HG03097 (cell line): ENCODE measurements around the gene ZNF428.
A peak's percentile ranks its signal among the peaks of the same experiment; 100 is the strongest.
"Not testable (repeated sequence)": the region's sequence is repeated elsewhere in the genome, so short reads cannot be mapped to it uniquely, and the experiment has no call there.

Experiments used
- ATAC-seq: cut with Tn5 transposase; IDR thresholded peaks from one replicate; pipeline ENCODE4 v1.9.1; 2021; ENCODE audit not compliant: unreplicated experiment, low FRiP score

ZNF428 gene

DNA sequence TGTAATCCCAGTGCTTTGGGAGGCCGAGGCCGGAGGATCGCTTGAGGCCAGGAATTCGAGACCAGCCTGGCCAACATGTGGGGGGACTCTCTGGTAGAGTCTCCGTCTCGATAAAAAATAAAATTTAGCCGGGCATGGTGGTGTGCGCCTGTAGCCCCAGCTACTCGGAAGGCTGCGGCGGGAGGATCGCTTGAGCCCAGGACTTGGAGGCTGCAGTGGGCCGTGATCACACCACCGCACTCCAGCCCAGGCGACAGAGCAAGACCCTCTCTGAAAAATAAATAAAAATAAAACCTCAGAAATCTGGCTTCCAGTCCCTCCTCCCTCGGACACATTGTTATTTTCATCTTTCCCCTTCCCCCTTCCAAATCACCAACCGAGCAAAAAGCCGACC, 23.8 kb downstream of the ZNF428 start:
- peak; percentile 1 for ATAC-seq

DNA sequence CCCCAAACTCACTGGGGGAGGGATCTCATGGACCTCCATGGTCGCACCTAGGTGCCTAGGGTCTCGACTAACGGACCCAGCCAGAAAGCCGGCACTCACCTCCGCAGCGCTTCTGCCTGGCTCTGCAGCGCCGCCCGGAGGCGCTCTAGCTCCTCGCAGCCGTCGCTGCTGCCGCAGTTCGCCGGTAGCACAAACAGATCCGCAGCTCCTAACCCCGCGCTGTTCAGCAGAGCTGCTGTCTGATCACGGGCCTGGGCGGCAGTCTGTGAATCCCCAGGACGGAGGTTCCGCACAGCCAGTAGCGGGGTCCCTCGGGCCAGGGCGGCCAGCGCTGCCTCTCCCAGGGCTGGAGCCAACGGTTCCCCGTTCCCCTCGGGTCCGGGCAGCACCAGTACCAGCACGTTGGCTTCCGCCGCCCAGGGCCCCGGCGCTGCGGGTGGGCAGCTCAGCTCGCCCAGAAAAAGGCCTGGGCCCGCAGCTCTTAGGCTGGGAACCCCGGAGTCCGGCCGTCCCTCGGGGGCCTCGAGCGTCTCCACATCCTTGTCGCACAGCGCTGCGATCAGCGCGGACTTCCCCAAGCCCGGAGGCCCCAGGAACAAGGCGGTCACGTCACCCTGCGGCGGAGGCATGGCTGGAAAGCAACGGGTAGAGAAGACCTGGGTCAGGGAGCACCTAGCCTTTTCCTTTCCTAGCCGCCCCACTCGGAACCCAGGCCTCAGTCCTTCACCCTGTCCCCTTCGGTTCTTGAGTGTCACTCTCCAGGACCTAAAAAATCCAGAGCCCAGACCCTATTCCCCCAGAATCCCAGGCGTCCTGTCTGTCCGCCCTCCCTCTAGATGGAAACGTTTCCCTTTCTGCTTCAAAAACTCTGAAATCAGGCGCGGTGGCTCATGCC, 24.5 kb downstream of the ZNF428 start:
- ATAC-seq = no peak

DNA sequence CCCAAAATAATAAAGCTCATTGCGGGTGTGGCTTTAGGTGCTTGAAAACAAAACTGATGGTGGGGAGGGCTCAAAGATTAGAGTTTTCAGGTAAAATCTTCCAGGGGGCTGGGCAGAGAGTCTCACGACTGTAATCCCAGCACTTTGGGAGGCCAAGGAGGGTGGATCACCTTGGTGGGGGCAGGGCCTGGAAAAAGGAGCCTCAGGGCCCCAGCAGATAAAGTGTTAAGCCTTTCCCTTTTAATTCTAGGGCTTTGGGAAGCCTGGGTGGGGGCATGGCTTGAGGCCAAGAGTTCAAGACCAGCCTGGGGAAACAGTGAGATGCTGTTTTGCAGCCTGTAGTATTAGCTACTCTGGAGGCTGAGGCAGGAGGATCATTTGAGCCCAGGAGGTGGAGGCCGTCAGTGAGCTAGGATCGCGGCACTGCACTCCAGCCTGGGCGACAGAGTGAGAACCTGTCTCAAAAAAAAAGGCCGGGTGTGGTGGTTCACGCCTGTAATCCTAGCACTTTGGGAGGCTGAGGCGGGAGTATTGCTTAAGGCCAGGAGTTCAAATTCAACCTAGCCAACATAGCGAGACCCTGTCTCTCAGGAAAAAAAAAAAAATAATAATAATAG, 25.2 kb downstream of the ZNF428 start:
- ATAC-seq = no peak

DNA sequence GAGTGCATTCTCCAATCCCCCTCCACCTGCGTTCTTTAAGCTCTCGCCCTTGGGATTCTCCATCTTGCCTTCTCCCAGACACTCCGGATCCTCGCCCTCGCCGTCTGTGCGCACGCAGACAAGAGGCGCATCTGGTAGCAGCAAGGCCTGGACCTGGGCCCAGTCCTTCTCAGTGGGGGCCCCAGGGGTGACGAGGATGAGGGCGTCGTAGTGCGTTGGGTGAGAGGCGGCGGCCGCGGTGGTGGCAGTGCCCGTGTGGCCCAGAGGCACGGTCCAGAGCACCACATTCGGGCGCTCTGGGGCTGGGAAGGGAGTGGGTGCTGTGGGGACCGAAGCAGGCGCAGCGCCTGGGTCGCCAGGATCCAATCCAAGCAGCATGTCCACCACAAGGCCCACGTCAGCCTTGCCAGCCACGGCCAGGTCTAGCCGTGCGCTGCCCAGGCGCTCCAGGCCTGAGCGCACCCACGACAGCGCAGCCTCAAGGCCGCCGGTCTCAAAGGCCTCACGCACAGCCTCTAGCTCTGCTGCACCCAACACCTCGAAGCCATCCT, 26.6 kb downstream of the ZNF428 start:
- ATAC-seq = no peak

DNA sequence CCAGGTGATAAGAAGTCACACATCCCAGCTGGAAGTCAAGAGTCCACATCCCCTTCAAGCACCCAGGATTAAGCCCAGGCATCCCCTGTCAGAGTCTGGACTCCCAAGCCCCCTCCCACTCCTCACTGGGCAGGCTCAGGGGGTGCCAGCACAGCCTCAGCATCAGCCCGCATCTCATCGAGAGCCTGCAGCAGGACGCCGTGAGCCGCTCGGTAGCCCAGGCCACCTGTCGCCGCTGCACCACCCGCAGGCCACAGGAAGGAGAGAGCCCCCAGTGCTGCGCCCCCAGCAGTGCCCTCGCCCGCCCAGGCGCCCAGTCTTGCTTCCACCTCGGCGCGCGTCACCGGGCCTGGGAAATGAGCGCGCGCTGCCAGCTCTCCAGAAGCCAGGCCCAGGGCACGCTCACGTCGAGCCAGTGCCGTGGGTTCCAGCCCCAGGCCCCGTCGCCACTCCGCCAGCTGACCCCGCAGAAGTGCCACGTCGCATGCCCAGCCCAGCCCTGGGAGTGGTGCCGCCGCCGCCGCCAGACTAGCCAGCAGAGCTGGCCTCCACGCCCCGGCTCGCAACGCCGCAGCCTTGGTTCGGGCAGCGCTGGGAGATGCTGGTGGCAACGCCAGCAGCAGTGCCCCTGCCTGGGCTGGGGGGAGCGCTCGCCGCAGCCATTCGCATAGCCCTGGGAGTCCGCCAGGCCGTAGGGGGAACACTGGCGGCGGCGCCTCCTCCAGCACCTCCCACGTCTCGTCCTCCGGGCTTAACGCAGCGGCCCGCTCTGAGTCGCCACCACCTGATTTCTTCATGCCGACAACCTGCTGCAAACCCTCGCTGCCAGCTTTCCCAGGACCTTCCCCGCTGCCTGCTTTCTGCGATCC, 27.3 kb downstream of the ZNF428 start:
- ATAC-seq = no peak

DNA sequence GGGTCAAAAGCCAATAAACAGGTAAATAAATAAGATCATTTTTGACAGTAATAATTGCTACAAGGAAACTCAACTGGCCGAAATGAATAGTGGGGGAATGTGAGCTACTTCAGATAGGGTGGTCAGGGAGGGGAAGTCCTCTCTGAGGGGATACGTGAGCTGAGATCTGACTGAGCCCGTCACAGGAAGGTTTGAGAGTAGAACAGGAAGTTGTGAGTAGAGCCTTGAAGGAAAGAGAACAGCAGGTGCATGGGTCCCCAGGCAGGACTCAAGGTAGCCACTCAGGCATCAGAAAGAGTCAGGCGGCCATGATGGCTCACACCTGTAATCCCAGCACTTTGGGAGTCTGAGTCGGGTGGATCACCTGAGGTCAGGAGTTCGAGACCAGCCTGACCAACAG, 29.8 kb downstream of the ZNF428 start:
- no peak for ATAC-seq

DNA sequence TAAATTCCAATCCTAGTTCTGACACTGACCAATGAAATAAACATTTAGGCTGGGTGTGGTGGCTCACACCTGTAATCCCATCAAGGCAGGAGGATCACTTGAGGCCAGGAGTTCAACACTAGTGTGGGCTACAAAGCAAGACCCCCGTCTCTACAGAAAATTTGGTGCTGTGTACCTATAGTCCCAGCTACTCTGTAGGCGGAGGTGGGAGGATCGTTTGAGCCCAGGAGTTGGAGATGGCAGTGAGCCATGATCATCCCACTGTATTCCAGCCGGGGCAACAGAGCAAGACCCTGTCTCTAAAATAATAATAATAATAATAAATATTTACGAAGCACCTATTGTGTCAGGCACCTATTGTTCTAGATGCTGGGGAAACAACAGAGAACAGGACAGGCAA, 30.2 kb downstream of the ZNF428 start:
- no peak for ATAC-seq

DNA sequence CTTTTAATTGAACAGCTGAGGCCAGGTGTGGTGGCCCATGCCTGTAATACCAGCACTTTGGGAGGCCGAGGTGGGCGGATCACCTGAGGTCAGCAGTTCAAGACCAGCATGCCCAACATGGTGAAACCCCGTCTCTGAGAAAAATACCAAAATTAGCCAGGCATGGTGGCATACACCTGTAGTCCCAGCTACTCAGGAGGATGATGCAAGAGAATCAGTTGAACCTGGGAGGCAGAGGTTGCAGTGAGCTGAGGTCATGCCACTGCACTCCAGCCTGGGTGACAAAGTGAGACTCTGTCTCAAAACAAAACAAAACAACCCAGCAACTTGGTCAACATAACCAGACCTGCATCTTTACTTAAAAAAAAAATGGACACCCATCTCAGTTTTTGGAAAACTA, 32.4 kb downstream of the ZNF428 start:
- not testable (repeated sequence) for ATAC-seq

DNA sequence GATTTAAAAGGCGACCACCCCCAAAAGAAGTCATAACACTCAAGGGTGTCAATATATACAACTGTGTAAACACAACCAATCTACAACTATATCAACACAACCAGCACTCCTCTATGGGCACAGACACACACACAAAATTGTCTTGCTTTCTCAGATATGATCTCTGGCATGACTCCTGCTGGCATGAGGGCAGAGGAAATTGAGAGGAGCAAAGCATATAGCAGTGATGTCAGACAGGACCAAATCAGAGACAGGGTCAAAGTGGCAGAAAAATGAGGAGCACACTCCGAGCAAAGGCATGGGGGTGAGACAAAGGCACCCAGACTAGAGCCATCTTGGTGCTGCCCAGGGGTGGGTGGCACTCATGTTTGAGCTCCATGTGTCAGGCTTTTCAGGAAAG, 33.1 kb downstream of the ZNF428 start:
- ATAC-seq = no peak

DNA sequence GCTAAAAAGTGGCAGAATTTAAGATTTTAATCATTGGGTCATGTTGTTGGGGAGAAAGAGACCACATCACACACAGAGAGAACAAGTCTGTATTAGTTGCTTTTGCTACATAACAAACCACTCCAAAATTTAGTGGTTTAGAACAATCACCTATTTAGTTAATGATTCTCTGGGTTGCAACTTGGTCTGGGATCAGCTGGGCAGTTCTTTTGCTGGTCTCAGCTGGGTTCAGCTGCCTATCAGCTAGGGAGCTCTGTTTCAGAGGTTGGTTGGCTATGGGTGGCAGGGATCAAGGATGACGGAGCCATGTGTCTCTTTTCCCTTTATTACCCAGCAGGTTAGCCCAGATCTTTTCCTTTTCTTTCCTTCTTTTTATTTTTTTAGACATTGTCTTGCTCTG, 34.9 kb downstream of the ZNF428 start:
- peak; percentile 41 for ATAC-seq

DNA sequence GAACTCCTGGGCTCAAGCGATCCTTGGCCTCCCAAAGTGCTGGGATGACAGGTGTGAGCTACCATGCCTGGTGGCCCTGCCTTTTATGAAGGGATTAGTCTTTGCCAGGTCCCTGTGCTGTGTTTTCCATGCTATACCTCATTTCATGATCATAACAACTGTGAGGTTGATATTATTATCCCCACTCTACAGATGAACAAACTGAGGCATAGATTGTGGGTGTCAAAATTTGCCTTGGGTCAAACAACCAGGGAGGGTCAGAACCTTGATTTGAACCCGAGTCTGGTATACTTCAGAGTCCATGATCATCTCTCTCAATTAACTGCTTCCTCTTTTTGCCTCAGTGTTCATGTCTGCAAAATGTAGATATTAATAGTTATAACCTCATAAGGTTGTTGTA, 36.9 kb downstream of the ZNF428 start:
- no peak for ATAC-seq

DNA sequence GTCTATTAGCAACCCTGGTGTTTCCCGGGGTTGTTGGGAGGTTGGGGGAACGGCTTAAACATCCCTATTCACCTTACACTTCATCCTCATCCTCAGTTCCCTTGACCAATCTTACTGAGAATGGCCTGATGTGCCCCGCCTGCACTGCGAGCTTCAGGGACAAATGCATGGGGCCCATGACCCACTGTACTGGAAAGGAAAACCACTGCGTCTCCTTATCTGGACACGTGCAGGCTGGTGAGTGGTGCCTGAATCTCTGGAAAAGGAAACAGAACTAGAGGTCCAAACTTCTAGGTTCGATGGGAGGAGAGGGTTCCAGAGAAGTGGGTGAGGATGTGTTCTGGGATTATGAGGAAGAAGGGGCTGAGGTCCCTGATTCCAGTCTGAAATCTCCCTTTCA, 38.0 kb downstream of the ZNF428 start:
- no peak for ATAC-seq

DNA sequence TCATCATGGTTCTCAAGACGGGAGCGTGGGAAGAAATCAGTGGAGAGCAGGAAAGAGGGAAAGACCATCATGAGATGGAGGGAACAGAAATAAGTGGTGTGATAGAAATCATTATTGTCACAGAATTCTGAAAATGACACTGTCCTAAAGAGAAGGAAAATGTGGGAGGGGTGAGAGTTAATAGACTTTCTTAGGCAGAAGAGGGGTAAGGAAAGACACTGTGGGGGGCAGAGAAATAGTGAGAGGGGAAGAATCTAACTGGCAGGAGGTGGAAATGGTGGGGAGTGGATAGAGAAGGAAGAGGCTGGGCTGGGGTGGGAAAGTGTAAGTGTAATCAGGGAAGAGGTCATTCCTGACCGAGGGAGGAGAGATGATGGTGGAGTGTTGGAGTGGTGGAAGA, 40.6 kb downstream of the ZNF428 start:
- no peak for ATAC-seq

DNA sequence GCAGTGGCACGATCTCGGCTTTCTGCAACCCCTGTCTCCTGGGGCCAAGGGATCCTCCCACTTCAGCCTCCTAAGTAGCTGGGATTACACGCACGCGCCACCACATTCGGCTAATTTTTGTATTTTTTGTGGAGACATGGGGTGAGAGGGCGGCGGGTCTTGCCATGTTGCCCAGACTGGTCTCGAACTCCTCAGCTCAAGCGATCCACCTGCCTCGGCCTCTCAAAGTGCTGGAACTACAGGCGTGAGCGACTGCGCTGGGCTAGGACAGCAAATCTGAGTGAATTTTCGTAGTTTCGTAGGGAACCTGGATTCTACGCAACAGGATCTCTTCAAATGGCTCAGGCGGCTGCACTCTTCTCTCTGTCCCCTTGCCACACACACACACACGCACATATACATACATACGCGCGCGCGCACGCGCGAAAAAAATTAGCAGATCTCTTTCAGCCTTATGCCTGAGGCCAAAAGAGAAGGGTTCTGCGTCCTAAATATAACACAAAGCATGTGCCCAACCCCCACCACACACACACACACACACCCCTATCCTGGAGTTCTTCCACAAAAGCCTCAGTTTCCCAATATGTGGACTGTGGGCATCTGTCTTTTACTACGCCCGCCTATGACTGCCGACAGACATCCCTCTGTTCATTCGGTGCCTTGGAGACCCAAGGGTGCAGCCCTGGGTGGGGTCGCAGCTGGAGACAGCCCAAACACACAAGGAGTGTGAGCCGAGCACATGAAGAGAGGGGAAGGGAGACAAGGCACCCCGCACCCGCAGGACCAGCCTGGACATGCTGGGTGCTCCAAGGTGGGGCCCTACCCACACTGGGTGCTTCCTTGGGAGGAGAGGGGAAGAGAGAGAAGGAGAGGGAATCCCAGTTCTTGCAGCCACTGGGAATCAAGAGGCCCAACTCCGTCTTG, 43.2 kb downstream of the ZNF428 start:
- ATAC-seq = no peak

DNA sequence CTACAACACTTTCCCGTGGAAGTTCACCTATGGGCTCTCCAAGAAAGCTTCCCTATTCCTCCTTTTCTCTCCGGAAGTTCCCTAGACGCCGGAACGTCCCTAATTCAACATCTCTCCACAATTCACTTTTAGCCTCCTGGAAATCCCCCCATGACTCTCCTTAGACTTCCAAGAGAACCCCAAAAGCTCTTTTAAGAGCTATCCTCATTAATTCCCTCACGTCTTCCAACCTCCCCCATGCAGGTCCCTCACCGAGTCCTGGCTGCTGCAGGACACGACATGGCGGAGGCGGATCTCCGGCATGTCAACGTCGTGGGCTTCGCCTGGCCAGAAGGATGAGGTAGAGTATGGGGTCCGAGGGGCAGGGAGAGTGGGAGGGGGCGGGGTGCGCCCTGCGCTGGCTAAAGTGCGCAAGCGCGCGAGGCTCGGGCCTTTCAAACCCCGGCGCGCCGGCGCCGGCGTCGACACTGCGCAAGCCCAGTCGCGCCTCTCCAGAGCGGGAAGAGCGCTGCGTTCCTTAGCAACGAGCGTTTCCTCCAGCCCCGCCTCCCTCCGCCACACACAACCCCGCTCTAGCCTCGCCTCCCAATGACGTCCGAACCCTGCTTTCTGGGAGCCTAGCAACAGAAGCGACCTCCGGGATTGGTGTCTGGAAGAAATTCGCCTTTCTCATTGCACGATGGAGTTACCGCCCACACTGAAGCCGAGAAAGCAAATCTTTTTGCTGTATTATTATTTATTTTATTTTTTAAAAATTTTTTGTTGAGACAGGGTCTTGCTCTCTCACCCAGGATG, 44.1 kb downstream of the ZNF428 start, which contains the start of the genes PINLYP and XRCC1:
TSS of gene PINLYP (plus strand) at position 646 of the 795 bp plus-strand sequence. CDS start 1,391 bp downstream, outside the sequence.
TSS of gene XRCC1 (minus strand) at position 372 of the 795 bp plus-strand sequence. CDS start at position 303, 69 bp downstream.
- peak; percentile 94 for ATAC-seq

DNA sequence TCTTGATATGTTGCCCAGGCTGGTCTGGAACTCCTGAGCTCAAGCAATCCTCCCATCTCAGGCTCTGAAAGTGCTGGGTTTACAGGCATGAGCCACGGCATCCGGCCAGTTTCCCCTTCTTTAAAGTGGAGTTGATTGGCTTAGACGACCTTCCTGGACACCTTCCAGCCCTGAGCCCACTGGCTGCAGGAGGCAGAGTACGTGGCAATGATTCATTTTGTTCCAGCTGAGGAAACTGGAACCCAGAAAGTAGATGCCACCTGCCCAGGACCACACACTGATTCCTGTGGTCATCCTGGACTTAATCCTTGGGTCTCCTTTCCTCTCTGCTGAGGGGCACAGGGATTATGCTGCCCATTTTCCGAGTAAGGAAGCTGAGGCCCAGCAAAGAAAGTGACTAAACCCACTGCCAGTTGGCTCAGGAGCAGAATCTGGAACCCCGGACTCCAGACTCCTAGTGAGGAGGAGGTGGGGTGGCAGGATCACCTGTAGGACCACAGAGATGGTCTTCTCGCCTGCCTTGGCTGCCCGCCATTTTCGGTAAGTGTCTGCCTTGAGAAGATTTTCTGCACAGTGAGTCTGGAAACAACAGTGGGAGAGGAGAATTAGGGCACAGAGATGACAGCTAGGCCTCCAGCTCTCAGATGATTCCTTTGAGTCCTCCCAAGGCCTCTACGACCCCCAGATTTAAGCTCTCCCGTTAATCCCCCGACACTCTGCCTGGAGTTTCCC, 44.8 kb downstream of the ZNF428 start:
- ATAC-seq = no peak

DNA sequence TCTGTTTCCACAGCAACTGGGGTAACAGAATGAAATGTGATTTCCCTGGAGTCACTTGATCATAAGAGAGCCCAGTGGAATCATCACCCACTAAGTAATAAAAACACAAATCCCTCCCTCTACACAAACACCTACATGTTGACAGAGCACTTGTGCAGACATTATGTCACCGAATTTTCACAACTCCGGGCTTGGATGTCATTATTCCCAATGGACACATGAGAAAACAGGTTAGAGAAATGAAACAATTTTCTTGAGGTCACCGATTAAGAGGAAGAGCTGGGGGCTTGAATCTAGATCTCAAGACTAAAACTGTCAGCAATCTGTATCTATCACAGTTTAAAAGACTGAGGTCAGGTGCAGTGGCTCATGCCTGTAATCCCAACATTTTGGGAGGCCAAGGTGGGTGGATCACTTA, 47.2 kb downstream of the ZNF428 start:
- ATAC-seq = no peak

DNA sequence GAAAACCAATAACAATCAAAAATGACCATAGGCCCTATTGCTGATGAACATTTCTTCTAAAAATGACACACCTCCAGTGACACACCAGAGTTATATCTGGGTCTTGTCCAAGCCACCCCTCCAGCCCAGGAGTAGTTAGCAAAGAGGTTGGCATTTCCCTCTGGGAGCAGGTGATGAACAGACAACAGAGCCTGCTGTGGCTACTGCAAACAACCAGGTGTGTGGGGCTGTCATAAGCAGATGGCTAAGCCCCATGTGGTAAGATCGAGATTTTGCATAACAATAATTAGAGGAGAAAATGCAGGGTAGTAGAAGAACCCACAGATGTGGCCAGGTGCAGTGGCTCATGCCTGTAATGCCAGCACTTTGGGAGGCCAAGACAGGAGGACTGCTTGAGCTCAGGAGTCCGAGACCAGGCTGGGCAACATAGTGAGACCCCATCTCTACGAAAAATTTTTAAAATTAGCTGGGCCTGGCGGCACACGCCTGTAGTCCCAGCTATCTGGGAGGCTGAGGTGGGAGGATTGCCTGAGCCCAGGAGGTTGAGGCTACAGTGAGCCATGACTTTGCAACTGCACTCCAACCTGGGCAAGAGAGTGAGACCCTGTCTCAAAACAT, 49.1 kb downstream of the ZNF428 start:
- no peak for ATAC-seq
